NCI-H128 (cell line): ENCODE results near the gene GAL3ST2.
"Not testable (repeated sequence)": the region's sequence is repeated elsewhere in the genome, so short reads cannot be mapped to it uniquely, and the experiment has no call there.

ENCODE experiments used
- DNase-seq: peaks from one replicate; lab custom pipeline; 2025; ENCODE audit not compliant: unreplicated experiment; lab: John Stamatoyannopoulos, UW

The GAL3ST2 gene

GRCh38 chr2:241806217-241806616 is 29.6 kb downstream of the GAL3ST2 start:
- not testable (repeated sequence) for DNase-seq

- no peak for DNase-seq
These were observed 31.6 kb downstream of the GAL3ST2 start for GRCh38 chr2:241808051-241808720.

- no peak for DNase-seq
These were observed 32.2 kb downstream of the GAL3ST2 start, which contains the start of gene NEU4 for GRCh38 chr2:241808721-241809382. Gene NEU4 (plus strand): TSS chr2:241809193. CDS start chr2:241814485, 5,292 bp downstream.

- DNase-seq, result no peak
These were observed 33.0 kb downstream of the GAL3ST2 start for GRCh38 chr2:241809383-241810306.

- no peak for DNase-seq
These were observed 33.9 kb downstream of the GAL3ST2 start for GRCh38 chr2:241810307-241811200.

- no peak for DNase-seq
These were observed 34.8 kb downstream of the GAL3ST2 start for GRCh38 chr2:241811201-241811951.

GRCh38 chr2:241811952-241812729 is 35.5 kb downstream of the GAL3ST2 start:
- no peak for DNase-seq

- no peak for DNase-seq
These were observed 36.4 kb downstream of the GAL3ST2 start for GRCh38 chr2:241812730-241813643.

- no peak for DNase-seq
These were observed 37.2 kb downstream of the GAL3ST2 start for GRCh38 chr2:241813644-241814392.

- DNase-seq, result no peak
These were observed 37.7 kb downstream of the GAL3ST2 start for GRCh38 chr2:241814393-241814642.

- DNase-seq, result no peak
These were observed 38.2 kb downstream of the GAL3ST2 start for GRCh38 chr2:241814643-241815476.

- no peak for DNase-seq
These were observed 39.1 kb downstream of the GAL3ST2 start for GRCh38 chr2:241815477-241816430.

GRCh38 chr2:241816431-241817121 is 40.0 kb downstream of the GAL3ST2 start:
- DNase-seq, result no peak

GRCh38 chr2:241817126-241817820 is 40.7 kb downstream of the GAL3ST2 start:
- DNase-seq, result no peak
